Mesothelial cell of epicardium (in vitro differentiated cells): ENCODE measurements around the gene SLC38A11. TPM values are rescaled to one million over a fixed set of nuclear protein-coding genes. Genes with fewer than 3 reads are reported as not detected.

Experiments used
- DNase-seq, 2 experiments: peaks; one replicate each; pipeline ENCODE4 v3.0.0; 2021; ENCODE audit warnings: low spot score in 2 of 2; ENCODE audit not compliant: unreplicated experiment in 2 of 2
- H3K27ac Mint-ChIP-seq: 2 replicates; pipeline ENCODE4 v1.8.0; 2021; ENCODE audit warnings: mixed read lengths
- H3K27me3 Mint-ChIP-seq: 2 replicates; pipeline ENCODE4 v1.8.0; 2021; ENCODE audit warnings: low read depth, mixed read lengths
- H3K36me3 Mint-ChIP-seq: 2 replicates; pipeline ENCODE4 v1.8.0; 2021; ENCODE audit warnings: mixed read lengths
- H3K4me1 Mint-ChIP-seq: 2 replicates; pipeline ENCODE4 v1.8.0; 2021; ENCODE audit warnings: mixed read lengths
- H3K4me3 Mint-ChIP-seq: 2 replicates; pipeline ENCODE4 v1.8.0; 2021; ENCODE audit warnings: mild to moderate bottlenecking, moderate library complexity, mixed read lengths
- H3K9me3 Mint-ChIP-seq: 2 replicates; pipeline ENCODE4 v1.8.0; 2021; ENCODE audit warnings: mixed read lengths
- CTCF ChIP-seq: fragments of 200-600 bp; sonication (generic); IDR thresholded peaks from one replicate; pipeline ENCODE4 v1.5.0; 2021; ENCODE audit warnings: antibody characterized with exemption; ENCODE audit not compliant: unreplicated experiment
- total RNA-seq: library from RNA; stranded (reverse); gene quantifications from 3 replicates; pipeline ENCODE4 v1.2.1, GENCODE V29; 2021

SLC38A11 gene
- total RNA-seq, 1 donor from 2014 or later, result 0.54 TPM

GRCh38 chr2:164969909-164970690 lies 14.8 kb upstream of the SLC38A11 start:
- peaks cover 11% of the 10 kb centered on the region for H3K9me3 Mint-ChIP-seq
- peaks cover 32% of the 10 kb centered on the region for H3K4me1 Mint-ChIP-seq
- TF ChIP-seq CTCF, result no peak
- H3K4me3 Mint-ChIP-seq, result no peak overlapping the region
- DNase-seq, result no peak
- no peaks in the 10 kb centered on the region for H3K27me3 Mint-ChIP-seq
- no peak overlapping the region for H3K27ac Mint-ChIP-seq
- no peaks in the 10 kb centered on the region for H3K36me3 Mint-ChIP-seq

- DNase-seq, result no peak
- TF ChIP-seq CTCF, result no peak
- Mint-ChIP-seq H3K4me1 (peaks cover 18% of the 10 kb centered on the region), H3K27ac (peak overlapping the region; percentile 30), H3K36me3 (no peaks in the 10 kb centered on the region), H3K4me3 (no peak overlapping the region), H3K9me3 (peaks cover 11% of the 10 kb centered on the region), H3K27me3 (no peaks in the 10 kb centered on the region)
These were observed 12.5 kb upstream of the SLC38A11 start for GRCh38 chr2:164967781-164968228.

- no peak for DNase-seq
- peaks cover 11% of the 10 kb centered on the region for H3K9me3 Mint-ChIP-seq
- H3K27me3 Mint-ChIP-seq, result no peaks in the 10 kb centered on the region
- peaks cover 17% of the 10 kb centered on the region for H3K4me1 Mint-ChIP-seq
- H3K4me3 Mint-ChIP-seq, result no peak overlapping the region
- H3K27ac Mint-ChIP-seq, result no peak overlapping the region
- no peaks in the 10 kb centered on the region for H3K36me3 Mint-ChIP-seq
- no peak for TF ChIP-seq CTCF
These were observed 12.0 kb upstream of the SLC38A11 start for GRCh38 chr2:164967361-164967760.

GRCh38 chr2:164964700-164965099 lies 9.4 kb upstream of the SLC38A11 start:
- Mint-ChIP-seq H3K4me1 (peaks cover 9% of the 10 kb centered on the region), H3K27me3 (no peaks in the 10 kb centered on the region), H3K9me3 (peaks cover 11% of the 10 kb centered on the region), H3K36me3 (no peaks in the 10 kb centered on the region), H3K27ac (no peak overlapping the region), H3K4me3 (no peak overlapping the region)
- DNase-seq, result no peak
- TF ChIP-seq CTCF, result no peak

GRCh38 chr2:164960159-164960558 lies 4.8 kb upstream of the SLC38A11 start:
- no peaks in the 10 kb centered on the region for H3K9me3 Mint-ChIP-seq
- H3K4me1 Mint-ChIP-seq, result peaks cover 8% of the 10 kb centered on the region
- no peaks in the 10 kb centered on the region for H3K36me3 Mint-ChIP-seq
- H3K27ac Mint-ChIP-seq, result peak overlapping the region; percentile 61
- H3K27me3 Mint-ChIP-seq, result no peaks in the 10 kb centered on the region
- no peak overlapping the region for H3K4me3 Mint-ChIP-seq
- TF ChIP-seq CTCF, result no peak
- no peak for DNase-seq
